GM18498 (cell line): Measurements from ENCODE around the gene CCR1.
"Not testable (repeated sequence)": the region's sequence is repeated elsewhere in the genome, so short reads cannot be mapped to it uniquely, and the experiment has no call there.

Experiments
- ATAC-seq: cut with Tn5 transposase; IDR thresholded peaks from one replicate; pipeline ENCODE4 v1.9.1; 2021; ENCODE audit warnings: mild to moderate bottlenecking, moderate library complexity; ENCODE audit not compliant: unreplicated experiment

The CCR1 gene

GRCh38 chr3:46184469-46184868, 23.6 kb downstream of the CCR1 start:
- no peak for ATAC-seq

GRCh38 chr3:46183330-46183729, 24.8 kb downstream of the CCR1 start:
- no peak for ATAC-seq

GRCh38 chr3:46168583-46169345, 39.3 kb downstream of the CCR1 start:
- ATAC-seq: no peak

- no peak for ATAC-seq
Observed at GRCh38 chr3:46163556-46164041, 44.5 kb downstream of the CCR1 start.

- no peak for ATAC-seq
Observed at GRCh38 chr3:46162975-46163555, 45.0 kb downstream of the CCR1 start.

GRCh38 chr3:46157685-46158084, 50.4 kb downstream of the CCR1 start:
- ATAC-seq: not testable (repeated sequence)

- ATAC-seq: no peak
Observed at GRCh38 chr3:46154311-46154710, 53.8 kb downstream of the CCR1 start.
